DND-41 (cell line): ENCODE measurements around the gene PADI3.

Source experiments
- ATAC-seq: fragments of 200-7000 bp; cut with Tn5 transposase; 3 replicates; pipeline ENCODE4 v1.9.1; 2021; ENCODE audit warnings: low read depth; ENCODE audit not compliant: insufficient read depth
- DNase-seq: peaks from one replicate; pipeline ENCODE4 v3.0.0-alpha.2; 2020
- H2AFZ ChIP-seq: 2 replicates; pipeline ENCODE4 v1.6.0; 2012; ENCODE audit warnings: low read depth, low read length
- H3K27ac ChIP-seq: 2 replicates; pipeline ENCODE4 v1.5.1; 2012; ENCODE audit warnings: low read length, inconsistent platforms
- H3K27me3 ChIP-seq: fragments of 200-600 bp; sonication (generic); 2 replicates; pipeline ENCODE4 v1.6.0; 2012; ENCODE audit warnings: low read length, mild to moderate bottlenecking, inconsistent platforms; ENCODE audit not compliant: insufficient read depth, poor library complexity
- H3K36me3 ChIP-seq: 2 replicates; pipeline ENCODE4 v1.5.1; 2012; ENCODE audit warnings: low read length, inconsistent platforms; ENCODE audit not compliant: insufficient read depth
- H3K4me1 ChIP-seq: 2 replicates; pipeline ENCODE4 v1.5.1; 2012; ENCODE audit warnings: mild to moderate bottlenecking, low read length; ENCODE audit not compliant: insufficient read depth
- H3K4me2 ChIP-seq: 2 replicates; pipeline ENCODE4 v1.6.0; 2012; ENCODE audit warnings: mild to moderate bottlenecking, moderate library complexity, low read length, inconsistent platforms; ENCODE audit not compliant: insufficient read depth
- H3K4me3 ChIP-seq, 2 experiments: fragments of 200-600 bp in 1 of 2; shearing (Covaris generic) in 1 of 2; 2 replicates each; pipeline ENCODE4 v1.5.1; 2012 to 2016; ENCODE audit warnings: inconsistent platforms in 2 of 2, low read length in 2 of 2, mild to moderate bottlenecking in 2 of 2, low read depth in 1 of 2, moderate library complexity in 1 of 2
- H3K79me2 ChIP-seq: 2 replicates; pipeline ENCODE4 v1.6.0; 2012; ENCODE audit warnings: low read length, inconsistent platforms; ENCODE audit not compliant: insufficient read depth
- H3K9ac ChIP-seq: 2 replicates; pipeline ENCODE4 v1.6.0; 2012; ENCODE audit warnings: low read depth, mild to moderate bottlenecking, inconsistent platforms, low read length, moderate library complexity
- H3K9me3 ChIP-seq: 2 replicates; pipeline ENCODE4 v1.5.1; 2012; ENCODE audit warnings: low read length, moderate library complexity, mild to moderate bottlenecking, inconsistent platforms; ENCODE audit not compliant: insufficient read depth, severe bottlenecking
- H4K20me1 ChIP-seq: 2 replicates; pipeline ENCODE4 v1.6.0; 2012; ENCODE audit warnings: low read length; ENCODE audit not compliant: insufficient read depth
- EZH2 ChIP-seq: IDR thresholded peaks from 3 replicates; pipeline ENCODE4 v1.6.1; 2012; ENCODE audit warnings: borderline replicate concordance, low read depth, mild to moderate bottlenecking, moderate library complexity, low read length, inconsistent platforms; ENCODE audit not compliant: severe bottlenecking
- TF ChIP-seq, protein P1 (sequence below): IDR thresholded peaks from 2 replicates; pipeline ENCODE4 v1.5.1; 2012; ENCODE audit warnings: borderline replicate concordance, low read length, moderate library complexity, mild to moderate bottlenecking; ENCODE audit not compliant: poor library complexity, severe bottlenecking; ENCODE audit errors: extremely low read depth

The PADI3 gene

GRCh38 chr1:17205652-17206051 is 43.2 kb upstream of the PADI3 start:
- Histone ChIP-seq H3K9me3 (no peaks in the 10 kb centered on the region), H3K9ac (no peak overlapping the region), H4K20me1 (peaks cover 13% of the 10 kb centered on the region; the same call in 1 of the 2 replicates), H3K79me2 (no peaks in the 10 kb centered on the region), H3K27ac (no peak overlapping the region), H3K4me2 (no peak overlapping the region), H2AFZ (no peak overlapping the region), H3K4me3 (no peak overlapping the region), H3K36me3 (no peaks in the 10 kb centered on the region), H3K4me1 (0 out of 2 replicates have a peak, but pooled peaks cover 6% of the 10 kb centered on the region), H3K27me3 (peaks cover 26% of the 10 kb centered on the region)
- ATAC-seq (no peak), DNase-seq (no peak)
- TF ChIP-seq, protein P1, sequence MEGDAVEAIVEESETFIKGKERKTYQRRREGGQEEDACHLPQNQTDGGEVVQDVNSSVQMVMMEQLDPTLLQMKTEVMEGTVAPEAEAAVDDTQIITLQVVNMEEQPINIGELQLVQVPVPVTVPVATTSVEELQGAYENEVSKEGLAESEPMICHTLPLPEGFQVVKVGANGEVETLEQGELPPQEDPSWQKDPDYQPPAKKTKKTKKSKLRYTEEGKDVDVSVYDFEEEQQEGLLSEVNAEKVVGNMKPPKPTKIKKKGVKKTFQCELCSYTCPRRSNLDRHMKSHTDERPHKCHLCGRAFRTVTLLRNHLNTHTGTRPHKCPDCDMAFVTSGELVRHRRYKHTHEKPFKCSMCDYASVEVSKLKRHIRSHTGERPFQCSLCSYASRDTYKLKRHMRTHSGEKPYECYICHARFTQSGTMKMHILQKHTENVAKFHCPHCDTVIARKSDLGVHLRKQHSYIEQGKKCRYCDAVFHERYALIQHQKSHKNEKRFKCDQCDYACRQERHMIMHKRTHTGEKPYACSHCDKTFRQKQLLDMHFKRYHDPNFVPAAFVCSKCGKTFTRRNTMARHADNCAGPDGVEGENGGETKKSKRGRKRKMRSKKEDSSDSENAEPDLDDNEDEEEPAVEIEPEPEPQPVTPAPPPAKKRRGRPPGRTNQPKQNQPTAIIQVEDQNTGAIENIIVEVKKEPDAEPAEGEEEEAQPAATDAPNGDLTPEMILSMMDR: no peak
- no peak for TF ChIP-seq EZH2

DNA sequence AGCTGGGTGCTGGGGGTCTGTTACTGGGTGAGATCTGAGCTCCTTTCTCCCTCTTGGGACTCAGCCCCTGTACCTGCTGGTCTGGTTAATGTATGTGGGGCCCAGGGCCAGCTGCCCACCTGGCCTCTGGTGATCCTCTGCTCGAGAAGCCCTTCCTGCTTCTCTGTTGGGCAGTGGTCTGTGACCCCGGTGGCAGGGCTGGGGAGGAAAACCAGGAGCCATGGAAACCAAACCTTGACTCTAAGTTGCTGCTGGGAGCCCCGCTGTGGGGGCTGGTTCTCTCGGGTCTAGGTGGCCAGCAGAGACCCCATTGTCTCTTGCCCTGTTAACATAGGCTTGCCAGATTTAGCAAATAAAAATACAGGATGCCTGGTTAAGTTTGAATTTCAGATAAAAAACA is 42.7 kb upstream of the PADI3 start:
- peaks cover 22% of the 10 kb centered on the region for H3K27me3 ChIP-seq
- ATAC-seq: no peak

GRCh38 chr1:17207046-17207445 is 41.9 kb upstream of the PADI3 start:
- Histone ChIP-seq H3K79me2 (no peaks in the 10 kb centered on the region), H3K27ac (no peak overlapping the region), H3K9me3 (no peaks in the 10 kb centered on the region), H3K36me3 (no peaks in the 10 kb centered on the region), H3K4me1 (peaks cover 3% of the 10 kb centered on the region; the same call in 1 of the 2 replicates), H3K4me3 (no peak overlapping the region), H3K27me3 (peaks cover 19% of the 10 kb centered on the region), H4K20me1 (peaks cover 17% of the 10 kb centered on the region), H3K9ac (no peak overlapping the region), H2AFZ (no peak overlapping the region), H3K4me2 (no peak overlapping the region)
- no peak for TF ChIP-seq EZH2
- TF ChIP-seq, protein P1: no peak
- ATAC-seq (no peak), DNase-seq (no peak)

More for the DNA sequence above, 42.7 kb upstream of the PADI3 start:
- H3K4me3 ChIP-seq: no peak overlapping the region
- no peak overlapping the region for H3K27ac ChIP-seq
- no peaks in the 10 kb centered on the region for H3K79me2 ChIP-seq
- no peaks in the 10 kb centered on the region for H3K9me3 ChIP-seq
- H4K20me1 ChIP-seq: peaks cover 13% of the 10 kb centered on the region; the same call in 1 of the 2 replicates
- no peaks in the 10 kb centered on the region for H3K36me3 ChIP-seq
- TF ChIP-seq, protein P1: no peak
- TF ChIP-seq EZH2: no peak
- DNase-seq: no peak
- H3K4me2 ChIP-seq: no peak overlapping the region
- H2AFZ ChIP-seq: no peak overlapping the region
- no peak overlapping the region for H3K9ac ChIP-seq
- H3K4me1 ChIP-seq: 0 out of 2 replicates have a peak, but pooled peaks cover 6% of the 10 kb centered on the region

- H3K4me3 ChIP-seq: no peak overlapping the region
- no peak overlapping the region for H2AFZ ChIP-seq
- TF ChIP-seq, protein P1: no peak
- no peak for TF ChIP-seq EZH2
- ATAC-seq: no peak
- H3K9me3 ChIP-seq: no peaks in the 10 kb centered on the region
- DNase-seq: no peak
- no peak overlapping the region for H3K27ac ChIP-seq
- H3K4me2 ChIP-seq: no peak overlapping the region
- no peaks in the 10 kb centered on the region for H3K36me3 ChIP-seq
- H3K9ac ChIP-seq: no peak overlapping the region
- H4K20me1 ChIP-seq: peaks cover 21% of the 10 kb centered on the region
- H3K79me2 ChIP-seq: no peaks in the 10 kb centered on the region
- peaks cover 8% of the 10 kb centered on the region for H3K4me1 ChIP-seq
- H3K27me3 ChIP-seq: peaks cover 24% of the 10 kb centered on the region
These were observed 41.4 kb upstream of the PADI3 start for GRCh38 chr1:17207540-17207939.
